Activated T-helper 1 cell treated with Interleukin-2 at 50 U/mL for 16 hours (primary cell): Measurements from ENCODE around the gene FUBP3.
"Not testable (repeated sequence)": the region's sequence is repeated elsewhere in the genome, so short reads cannot be mapped to it uniquely, and the experiment has no call there.

Experiments used
- DNase-seq: peaks from one replicate; pipeline ENCODE4 v3.0.0-alpha.2; 2020; ENCODE audit warnings: low read depth

Gene FUBP3

GRCh38 chr9:130556396-130557076 lies 22.8 kb upstream of the FUBP3 start:
- DNase-seq: no peak

GRCh38 chr9:130557077-130557468 lies 22.3 kb upstream of the FUBP3 start:
- no peak for DNase-seq

- no peak for DNase-seq
These were observed 18.3 kb upstream of the FUBP3 start for GRCh38 chr9:130561056-130561455.

GRCh38 chr9:130562525-130562924 lies 16.9 kb upstream of the FUBP3 start:
- DNase-seq: not testable (repeated sequence)

- no peak for DNase-seq
These were observed 15.6 kb upstream of the FUBP3 start for GRCh38 chr9:130563797-130564196.

GRCh38 chr9:130565792-130566191 lies 13.6 kb upstream of the FUBP3 start:
- DNase-seq: no peak

- DNase-seq: no peak
These were observed 9.2 kb upstream of the FUBP3 start for GRCh38 chr9:130570208-130570607.

DNA sequence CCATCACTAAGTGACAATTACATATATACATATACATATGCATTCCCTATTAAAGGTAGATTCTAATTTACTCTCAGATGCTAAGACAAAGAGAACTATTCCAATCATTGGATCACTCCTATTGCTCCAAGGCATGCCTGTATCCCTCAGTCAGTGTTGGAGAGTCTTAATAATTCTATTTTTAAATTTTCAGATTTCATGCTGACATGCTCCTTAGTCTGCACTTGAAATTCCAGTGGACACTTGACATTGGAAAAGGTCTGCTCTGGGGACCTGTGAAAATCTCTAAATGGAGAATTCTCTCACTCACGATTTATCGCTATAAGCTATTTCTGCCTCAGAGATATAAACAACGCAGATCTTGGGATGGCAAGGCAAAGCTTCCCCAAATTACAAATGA lies 3.9 kb upstream of the FUBP3 start:
- DNase-seq: no peak

GRCh38 chr9:130576176-130576575 lies 3.2 kb upstream of the FUBP3 start:
- no peak for DNase-seq

GRCh38 chr9:130579738-130580463 lies 524 bp downstream of the FUBP3 start:
- DNase-seq: no peak

DNA sequence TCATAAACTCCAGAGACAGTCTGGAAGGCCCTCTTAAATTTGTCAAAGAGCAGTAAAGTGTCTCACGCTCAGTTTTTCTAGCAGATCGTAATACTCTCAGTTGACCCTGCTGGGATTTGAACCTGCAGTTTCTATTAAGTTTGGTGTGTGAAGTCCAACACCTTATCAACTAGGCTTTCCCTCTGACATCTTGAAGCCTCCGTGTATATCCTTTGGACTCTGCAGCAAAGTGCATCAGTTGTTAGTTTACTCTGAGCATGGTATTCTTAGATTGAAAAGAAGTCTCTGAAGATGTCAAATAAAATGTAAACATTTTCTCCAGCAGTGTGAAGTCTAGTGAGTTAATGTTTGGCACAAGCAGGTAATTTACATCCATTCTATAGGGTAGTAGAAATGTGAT lies 2.4 kb downstream of the FUBP3 start:
- no peak for DNase-seq

DNA sequence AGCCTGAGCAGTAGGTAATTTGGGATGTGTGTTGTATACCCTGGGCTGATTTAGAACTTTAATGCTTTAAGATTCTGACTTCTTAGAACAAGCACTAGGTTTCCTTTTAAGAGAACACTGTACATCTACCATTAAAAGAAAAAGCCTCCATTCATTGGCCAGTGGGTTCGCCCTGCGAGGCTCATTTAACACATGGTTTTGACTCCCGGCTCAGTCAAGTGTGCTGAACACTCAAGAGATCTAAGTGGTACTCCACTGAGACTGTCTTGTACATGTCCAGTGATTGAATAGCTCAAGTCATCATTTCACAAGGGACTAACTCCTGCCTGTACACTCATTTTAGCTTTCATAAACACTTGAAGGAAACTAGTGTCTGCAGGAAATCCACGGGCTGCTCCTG lies 3.9 kb downstream of the FUBP3 start:
- DNase-seq: no peak

- DNase-seq: no peak
These were observed 8.5 kb downstream of the FUBP3 start for GRCh38 chr9:130587921-130588320.

DNA sequence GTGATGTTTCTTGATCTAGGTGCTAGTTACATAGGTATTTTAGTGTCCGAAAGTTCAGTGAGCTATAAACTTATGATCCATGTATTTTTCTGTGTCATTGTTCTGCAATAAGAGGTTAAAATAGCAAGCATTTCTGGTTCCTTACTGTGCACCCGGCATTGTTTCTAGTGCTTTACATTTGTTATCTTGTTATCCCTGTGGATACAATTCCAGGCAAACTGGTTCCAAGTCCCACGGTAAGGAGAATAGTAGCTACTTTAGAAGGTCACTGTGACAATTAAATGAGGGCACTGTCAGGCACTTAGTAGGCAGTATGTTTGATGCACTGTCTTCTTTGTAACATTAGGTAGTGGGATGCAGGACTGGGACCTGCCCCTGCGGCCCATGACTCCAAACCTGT lies 9.0 kb downstream of the FUBP3 start:
- no peak for DNase-seq

- no peak for DNase-seq
These were observed 10.4 kb downstream of the FUBP3 start for GRCh38 chr9:130589754-130590153.

- no peak for DNase-seq
These were observed 10.9 kb downstream of the FUBP3 start for GRCh38 chr9:130590305-130590704.

DNA sequence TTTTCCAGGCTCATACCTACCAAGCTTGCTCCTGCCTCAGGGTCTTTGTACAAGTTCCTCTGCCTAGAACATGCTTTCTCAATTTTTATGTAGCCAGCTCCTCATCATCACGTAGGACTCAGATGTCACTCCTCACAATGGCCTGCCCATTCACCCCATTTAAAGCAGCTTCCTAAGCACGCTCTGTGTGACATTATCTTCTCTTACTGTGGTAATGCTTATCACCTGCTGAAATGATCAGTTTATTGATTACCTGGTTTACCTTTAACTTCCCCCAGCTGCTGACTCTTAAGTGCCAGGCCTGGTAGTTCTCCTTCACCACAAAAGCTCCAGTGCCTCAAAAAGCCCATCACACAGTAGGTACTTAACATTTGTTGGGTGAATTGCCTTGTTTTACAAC lies 13.6 kb downstream of the FUBP3 start:
- no peak for DNase-seq

- no peak for DNase-seq
These were observed 17.9 kb downstream of the FUBP3 start for GRCh38 chr9:130597228-130597627.

GRCh38 chr9:130598188-130598587 lies 18.8 kb downstream of the FUBP3 start:
- no peak for DNase-seq

GRCh38 chr9:130599625-130600024 lies 20.2 kb downstream of the FUBP3 start:
- DNase-seq: no peak

DNA sequence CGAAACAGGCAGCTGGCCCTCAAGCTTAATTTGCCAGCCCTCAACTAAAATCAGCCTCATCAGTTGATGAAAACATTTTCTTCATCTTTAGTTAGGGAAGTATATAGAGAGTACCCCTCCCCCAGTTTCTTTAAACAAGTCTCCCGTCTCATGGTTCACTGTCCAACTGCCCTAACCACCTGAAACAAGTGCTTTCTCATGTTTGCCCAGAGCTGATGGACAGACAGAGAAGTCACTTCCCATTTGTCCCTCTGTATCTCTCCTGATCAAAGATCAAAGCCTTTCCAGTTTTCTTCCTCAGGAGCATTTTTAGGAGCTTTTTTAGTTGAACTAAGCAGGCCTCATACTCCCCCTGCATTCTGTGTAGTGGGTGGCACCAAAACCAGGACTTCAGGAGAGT lies 21.7 kb downstream of the FUBP3 start:
- no peak for DNase-seq

GRCh38 chr9:130604295-130604694 lies 24.9 kb downstream of the FUBP3 start:
- no peak for DNase-seq

GRCh38 chr9:130606887-130607600 lies 27.7 kb downstream of the FUBP3 start:
- no peak for DNase-seq
